ENCODE results near the gene AHCYL2.
"Not testable (repeated sequence)": the region's sequence is repeated elsewhere in the genome, so short reads cannot be mapped to it uniquely, and the experiment has no call there.

AHCYL2 gene

GRCh38 chr7:129433847-129434674, 209.2 kb downstream of the AHCYL2 start, which contains the start of gene STRIP2:
Gene STRIP2 (plus strand): TSS chr7:129434432. CDS start chr7:129434473, 41 bp downstream.
- peak; percentile 87 to 96 for DNase-seq

- DNase-seq: no peak
Observed at GRCh38 chr7:129434675-129435318, 210.0 kb downstream of the AHCYL2 start.

GRCh38 chr7:129435414-129435829, 210.6 kb downstream of the AHCYL2 start:
- no peak for DNase-seq

GRCh38 chr7:129436335-129436923, 211.6 kb downstream of the AHCYL2 start:
- no peak for DNase-seq

GRCh38 chr7:129437190-129437589, 212.4 kb downstream of the AHCYL2 start:
- no peak for DNase-seq

GRCh38 chr7:129438281-129438838, 213.5 kb downstream of the AHCYL2 start:
- DNase-seq: no peak

- peak; percentile 49 to 61 for DNase-seq
Observed at GRCh38 chr7:129438839-129439651, 214.2 kb downstream of the AHCYL2 start.

- DNase-seq: no peak
Observed at GRCh38 chr7:129439963-129440625, 215.3 kb downstream of the AHCYL2 start.

GRCh38 chr7:129443612-129444011, 218.8 kb downstream of the AHCYL2 start:
- DNase-seq: no peak

- not testable (repeated sequence) for DNase-seq
Observed at GRCh38 chr7:129444776-129445175, 219.9 kb downstream of the AHCYL2 start.

- not testable (repeated sequence) for DNase-seq
Observed at GRCh38 chr7:129446925-129447324, 222.1 kb downstream of the AHCYL2 start.

GRCh38 chr7:129447445-129447844, 222.6 kb downstream of the AHCYL2 start:
- DNase-seq: not testable (repeated sequence)

- DNase-seq: not testable (repeated sequence)
Observed at GRCh38 chr7:129448608-129449007, 223.8 kb downstream of the AHCYL2 start.

GRCh38 chr7:129450295-129450694, 225.5 kb downstream of the AHCYL2 start:
- no peak for DNase-seq

GRCh38 chr7:129452589-129453231, 227.9 kb downstream of the AHCYL2 start:
- no peak for DNase-seq

GRCh38 chr7:129453510-129454248, 228.8 kb downstream of the AHCYL2 start:
- DNase-seq: no peak

GRCh38 chr7:129454249-129454551, 229.4 kb downstream of the AHCYL2 start:
- no peak for DNase-seq

GRCh38 chr7:129456421-129456820, 231.6 kb downstream of the AHCYL2 start:
- no peak for DNase-seq

GRCh38 chr7:129457101-129457500, 232.3 kb downstream of the AHCYL2 start:
- DNase-seq: no peak

- no peak for DNase-seq
Observed at GRCh38 chr7:129458171-129458570, 233.3 kb downstream of the AHCYL2 start.

- DNase-seq: no peak
Observed at GRCh38 chr7:129461809-129462208, 237.0 kb downstream of the AHCYL2 start.

Data from stimulated activated CD4-positive, alpha-beta T cell treated with anti-CD3 and anti-CD28 coated beads, Interleukin-4, amount 100 ng/mL, for 4 hours (primary cell).